ENCODE data around the gene LGI4.
"Not testable (repeated sequence)": the region's sequence is repeated elsewhere in the genome, so short reads cannot be mapped to it uniquely, and the experiment has no call there.

The LGI4 gene

DNA sequence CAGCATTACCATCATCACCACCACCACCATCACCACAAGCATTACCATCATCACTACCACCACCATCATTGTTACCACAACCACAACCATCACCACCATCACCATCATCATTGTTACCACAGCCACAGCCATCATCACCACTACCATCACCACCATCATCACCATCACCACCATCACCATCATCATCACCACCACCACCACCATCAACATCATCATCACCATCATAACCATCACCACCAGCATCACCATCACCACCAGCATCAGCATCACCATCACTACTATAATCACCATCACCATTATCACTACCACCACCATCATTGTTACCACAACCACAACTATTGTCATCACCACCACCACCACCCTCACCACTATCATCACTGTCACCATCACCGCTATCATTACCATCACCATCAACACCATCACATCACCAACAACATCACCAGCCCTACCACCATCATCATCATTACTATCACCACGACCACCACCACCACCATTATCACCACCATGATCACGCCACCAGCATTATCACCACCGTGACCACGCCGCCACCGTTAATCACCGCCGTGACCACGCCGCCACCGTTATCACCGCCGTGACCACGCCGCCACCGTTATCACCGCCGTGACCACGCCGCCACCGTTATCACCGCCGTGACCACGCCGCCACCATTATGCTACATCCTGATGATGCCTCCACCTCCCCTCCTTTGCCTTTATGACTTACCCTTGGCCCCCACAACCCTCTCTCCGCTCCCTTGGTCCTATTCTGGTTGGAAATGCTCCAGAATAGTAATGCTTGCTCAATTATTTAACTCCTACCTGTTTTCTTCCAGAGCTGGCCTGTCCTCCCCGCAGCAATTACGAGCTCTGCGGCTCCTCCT lies 29.2 kb downstream of the LGI4 start:
- Histone ChIP-seq H3F3A (ENCODE audit: control insufficient read depth, insufficient read depth) (peaks cover 4% of the 10 kb centered on the region), H4K20me1 (ENCODE audit: control insufficient read depth, insufficient read depth, low read depth, low read length) (no peaks in the 10 kb centered on the region), H3K4me3 (ENCODE audit: low read length) (no peak overlapping the region), H3K9me3 (ENCODE audit: control insufficient read depth, insufficient read depth, low read length) (peaks cover 8% of the 10 kb centered on the region; the same call in 1 of the 2 replicates), H3K27ac (ENCODE audit: low read depth, low read length) (no peak overlapping the region), H3K9me2 (replicated peaks; ENCODE audit: control insufficient read depth, low read length) (no peaks in the 10 kb centered on the region), H3K27me3 (ENCODE audit: control insufficient read depth, low read length) (no peaks in the 10 kb centered on the region), H3K36me3 (ENCODE audit: control insufficient read depth, low read length) (no peaks in the 10 kb centered on the region), H3K4me1 (ENCODE audit: control insufficient read depth, low read length) (no peaks in the 10 kb centered on the region), H3K79me2 (ENCODE audit: control insufficient read depth, low read length) (no peaks in the 10 kb centered on the region), H3K4me2 (ENCODE audit: low read length) (no peak overlapping the region)
- TF ChIP-seq EZH2phosphoT487 (IDR thresholded peaks at IDR 0.05; ENCODE audit: borderline replicate concordance, low read length), result no peak
- TF ChIP-seq, protein P1, sequence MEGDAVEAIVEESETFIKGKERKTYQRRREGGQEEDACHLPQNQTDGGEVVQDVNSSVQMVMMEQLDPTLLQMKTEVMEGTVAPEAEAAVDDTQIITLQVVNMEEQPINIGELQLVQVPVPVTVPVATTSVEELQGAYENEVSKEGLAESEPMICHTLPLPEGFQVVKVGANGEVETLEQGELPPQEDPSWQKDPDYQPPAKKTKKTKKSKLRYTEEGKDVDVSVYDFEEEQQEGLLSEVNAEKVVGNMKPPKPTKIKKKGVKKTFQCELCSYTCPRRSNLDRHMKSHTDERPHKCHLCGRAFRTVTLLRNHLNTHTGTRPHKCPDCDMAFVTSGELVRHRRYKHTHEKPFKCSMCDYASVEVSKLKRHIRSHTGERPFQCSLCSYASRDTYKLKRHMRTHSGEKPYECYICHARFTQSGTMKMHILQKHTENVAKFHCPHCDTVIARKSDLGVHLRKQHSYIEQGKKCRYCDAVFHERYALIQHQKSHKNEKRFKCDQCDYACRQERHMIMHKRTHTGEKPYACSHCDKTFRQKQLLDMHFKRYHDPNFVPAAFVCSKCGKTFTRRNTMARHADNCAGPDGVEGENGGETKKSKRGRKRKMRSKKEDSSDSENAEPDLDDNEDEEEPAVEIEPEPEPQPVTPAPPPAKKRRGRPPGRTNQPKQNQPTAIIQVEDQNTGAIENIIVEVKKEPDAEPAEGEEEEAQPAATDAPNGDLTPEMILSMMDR (IDR thresholded peaks at IDR 0.05; ENCODE audit: low read depth, low read length, poor library complexity, severe bottlenecking), result no peak

DNA sequence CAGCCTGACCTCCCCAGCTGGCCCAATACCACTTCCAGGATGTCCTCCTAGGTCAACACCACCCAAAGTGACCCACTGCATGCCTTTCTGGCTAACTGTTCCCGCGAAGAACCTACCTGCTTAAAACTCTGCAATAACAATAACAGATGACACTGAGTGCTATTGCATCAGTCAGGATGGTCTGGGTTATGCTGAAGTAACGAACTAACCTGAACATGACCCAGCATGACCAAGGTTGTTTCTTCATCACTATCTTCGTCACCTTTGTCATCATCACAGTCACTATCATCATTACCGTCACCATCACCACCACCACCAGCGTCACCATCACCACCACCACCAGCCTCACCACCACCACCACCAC lies 29.8 kb downstream of the LGI4 start:
- Histone ChIP-seq H3K79me2 (ENCODE audit: control insufficient read depth, low read length) (no peaks in the 10 kb centered on the region), H3K36me3 (ENCODE audit: control insufficient read depth, low read length) (no peaks in the 10 kb centered on the region), H3K27me3 (ENCODE audit: control insufficient read depth, low read length) (no peaks in the 10 kb centered on the region), H3K4me1 (ENCODE audit: control insufficient read depth, low read length) (no peaks in the 10 kb centered on the region), H3K9me2 (replicated peaks; ENCODE audit: control insufficient read depth, low read length) (no peaks in the 10 kb centered on the region), H3K27ac (ENCODE audit: low read depth, low read length) (no peak overlapping the region), H3K4me3 (ENCODE audit: low read length) (no peak overlapping the region), H3K4me2 (ENCODE audit: low read length) (no peak overlapping the region), H4K20me1 (ENCODE audit: control insufficient read depth, insufficient read depth, low read depth, low read length) (no peaks in the 10 kb centered on the region), H3K9me3 (ENCODE audit: control insufficient read depth, insufficient read depth, low read length) (peaks cover 8% of the 10 kb centered on the region; the same call in 1 of the 2 replicates), H3F3A (ENCODE audit: control insufficient read depth, insufficient read depth) (peaks cover 4% of the 10 kb centered on the region)
- no peak for TF ChIP-seq EZH2phosphoT487 (IDR thresholded peaks at IDR 0.05; ENCODE audit: borderline replicate concordance, low read length)
- TF ChIP-seq, protein P1 (IDR thresholded peaks at IDR 0.05; ENCODE audit: low read depth, low read length, poor library complexity, severe bottlenecking), result no peak

DNA sequence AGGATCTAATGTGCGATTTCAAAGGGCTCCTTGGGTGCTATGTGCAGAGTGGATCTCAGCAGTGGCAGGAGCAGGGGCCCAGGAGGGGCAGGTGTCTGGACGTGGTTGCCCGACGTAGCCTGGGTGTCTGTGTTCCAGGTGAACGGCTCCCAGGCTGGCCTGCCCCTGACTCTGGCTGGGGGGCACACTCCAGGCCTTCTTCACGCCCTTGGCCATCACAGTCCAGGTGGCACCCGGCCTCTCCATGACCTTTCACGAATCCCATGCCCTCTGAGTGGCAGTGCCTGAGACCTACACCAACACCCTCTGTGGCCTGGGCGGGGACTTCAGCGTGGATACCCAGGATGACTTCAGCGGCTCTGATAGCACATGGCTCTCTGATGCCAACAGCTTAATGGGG lies 30.5 kb downstream of the LGI4 start:
- H3K27me3 ChIP-seq (ENCODE audit: control insufficient read depth, low read length), result no peaks in the 10 kb centered on the region
- no peak overlapping the region for H3K4me2 ChIP-seq (ENCODE audit: low read length)
- peaks cover 8% of the 10 kb centered on the region; the same call in 1 of the 2 replicates for H3K9me3 ChIP-seq (ENCODE audit: control insufficient read depth, insufficient read depth, low read length)
- TF ChIP-seq, protein P1 (IDR thresholded peaks at IDR 0.05; ENCODE audit: low read depth, low read length, poor library complexity, severe bottlenecking), result no peak
- no peak for TF ChIP-seq EZH2phosphoT487 (IDR thresholded peaks at IDR 0.05; ENCODE audit: borderline replicate concordance, low read length)
- no peak overlapping the region for H3K4me3 ChIP-seq (ENCODE audit: low read length)
- H3K36me3 ChIP-seq (ENCODE audit: control insufficient read depth, low read length), result no peaks in the 10 kb centered on the region
- H3K9me2 ChIP-seq (replicated peaks; ENCODE audit: control insufficient read depth, low read length), result no peaks in the 10 kb centered on the region
- no peaks in the 10 kb centered on the region for H4K20me1 ChIP-seq (ENCODE audit: control insufficient read depth, insufficient read depth, low read depth, low read length)
- H3K27ac ChIP-seq (ENCODE audit: low read depth, low read length), result no peak overlapping the region
- no peaks in the 10 kb centered on the region for H3K4me1 ChIP-seq (ENCODE audit: control insufficient read depth, low read length)
- H3K79me2 ChIP-seq (ENCODE audit: control insufficient read depth, low read length), result no peaks in the 10 kb centered on the region
- peaks cover 4% of the 10 kb centered on the region for H3F3A ChIP-seq (ENCODE audit: control insufficient read depth, insufficient read depth)

DNA sequence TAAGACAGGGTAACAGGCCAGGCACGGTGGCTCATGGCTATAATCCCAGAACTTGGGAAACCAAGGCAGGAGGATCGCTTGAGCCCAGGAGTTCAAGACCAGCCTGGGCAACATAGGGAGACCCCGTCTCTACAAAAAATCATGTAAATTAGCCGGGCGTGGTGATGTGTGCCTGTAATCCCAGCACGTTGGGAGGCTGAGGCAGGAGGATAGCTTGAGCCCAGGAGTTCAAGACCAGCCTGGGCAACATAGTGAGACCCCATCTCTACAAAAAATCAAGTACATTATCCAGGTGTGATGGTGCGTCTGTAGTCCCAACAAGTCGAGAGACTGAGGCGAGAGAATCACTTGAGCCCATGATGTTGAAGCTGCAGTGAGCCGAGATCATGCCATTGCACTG lies 31.2 kb downstream of the LGI4 start:
- not testable (repeated sequence) for H3K9me2 ChIP-seq (replicated peaks; ENCODE audit: control insufficient read depth, low read length); H3K27ac ChIP-seq (ENCODE audit: low read depth, low read length); H3K4me3 ChIP-seq (ENCODE audit: low read length); H4K20me1 ChIP-seq (ENCODE audit: control insufficient read depth, insufficient read depth, low read depth, low read length); H3K79me2 ChIP-seq (ENCODE audit: control insufficient read depth, low read length); H3K4me2 ChIP-seq (ENCODE audit: low read length); H3F3A ChIP-seq (ENCODE audit: control insufficient read depth, insufficient read depth); H3K4me1 ChIP-seq (ENCODE audit: control insufficient read depth, low read length); H3K27me3 ChIP-seq (ENCODE audit: control insufficient read depth, low read length); H3K36me3 ChIP-seq (ENCODE audit: control insufficient read depth, low read length); H3K9me3 ChIP-seq (ENCODE audit: control insufficient read depth, insufficient read depth, low read length)

DNA sequence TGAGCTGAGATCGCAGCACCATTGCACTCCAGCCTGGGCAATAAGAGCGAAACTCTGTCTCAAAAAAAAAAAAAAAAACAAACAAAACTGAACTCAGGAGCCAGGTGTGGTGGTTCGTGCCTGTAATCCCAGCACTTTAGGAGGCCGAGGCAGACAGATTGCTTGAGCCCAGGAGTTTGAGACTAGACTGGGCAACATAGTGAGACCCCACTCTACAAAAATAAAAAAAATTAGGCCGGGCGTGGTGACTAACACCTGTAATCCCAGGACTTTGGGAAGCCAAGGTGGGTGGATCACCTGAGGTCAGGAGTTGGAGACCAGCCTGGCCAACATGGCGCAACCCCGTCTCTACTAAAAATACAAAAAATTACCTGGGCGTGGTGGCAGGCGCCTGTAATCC lies 32.9 kb downstream of the LGI4 start:
- H3K4me3 ChIP-seq (ENCODE audit: low read length); H3K79me2 ChIP-seq (ENCODE audit: control insufficient read depth, low read length); H3K9me2 ChIP-seq (replicated peaks; ENCODE audit: control insufficient read depth, low read length); H3K27ac ChIP-seq (ENCODE audit: low read depth, low read length); H3K27me3 ChIP-seq (ENCODE audit: control insufficient read depth, low read length); H3K9me3 ChIP-seq (ENCODE audit: control insufficient read depth, insufficient read depth, low read length); H3K4me1 ChIP-seq (ENCODE audit: control insufficient read depth, low read length); H3K36me3 ChIP-seq (ENCODE audit: control insufficient read depth, low read length); H3K4me2 ChIP-seq (ENCODE audit: low read length); H4K20me1 ChIP-seq (ENCODE audit: control insufficient read depth, insufficient read depth, low read depth, low read length); H3F3A ChIP-seq (ENCODE audit: control insufficient read depth, insufficient read depth): not testable (repeated sequence)

Data from DOHH2 (cell line).